Activated B cell treated with CpG ODN at 0.5 μM for 24 hours (primary cell): ENCODE measurements around the gene MVB12B. TPM values are rescaled to one million over a fixed set of nuclear protein-coding genes. Genes with fewer than 3 reads are reported as not detected.

ENCODE experiments used
- ATAC-seq: fragments of 200-7000 bp; cut with Tn5 transposase; one replicate; pipeline ENCODE4 v1.10.0; 2021; ENCODE audit warnings: low read depth, mild to moderate bottlenecking, moderate library complexity
- CTCF ChIA-PET: fragments of 350-600 bp; sonication (Branson Sonifier 250); formaldehyde crosslinking; loops from one replicate; lab custom pipeline; 2021; ENCODE audit warnings: antibody characterized with exemption; lab: Charles Lee
- POLR2A ChIA-PET: fragments of 350-600 bp; sonication (Branson Sonifier 250); formaldehyde crosslinking; loops from one replicate; lab custom pipeline; 2021; ENCODE audit warnings: antibody characterized with exemption; lab: Charles Lee
- DNase-seq: peaks from one replicate; pipeline ENCODE4 v3.0.0; 2022
- H3K27ac Mint-ChIP-seq: one replicate; pipeline ENCODE4 v1.8.0; 2020; ENCODE audit warnings: mixed read lengths
- H3K27me3 Mint-ChIP-seq: one replicate; pipeline ENCODE4 v1.8.0; 2021; ENCODE audit warnings: mixed read lengths
- H3K36me3 Mint-ChIP-seq: one replicate; pipeline ENCODE4 v1.8.0; 2021; ENCODE audit warnings: low read depth, mixed read lengths
- H3K4me1 Mint-ChIP-seq: one replicate; pipeline ENCODE4 v1.8.0; 2021; ENCODE audit warnings: mixed read lengths
- H3K4me3 Mint-ChIP-seq: one replicate; pipeline ENCODE4 v1.8.0; 2020; ENCODE audit warnings: mild to moderate bottlenecking, mixed read lengths
- H3K9me3 Mint-ChIP-seq: one replicate; pipeline ENCODE4 v1.8.0; 2020; ENCODE audit warnings: mixed read lengths
- CTCF ChIP-seq: fragments of 200-600 bp; IDR thresholded peaks from one replicate; pipeline ENCODE4 v1.8.0; 2022; ENCODE audit warnings: antibody characterized with exemption, mild to moderate bottlenecking
- intact Hi-C: fragments of 100-400 bp; cut with micrococcal nuclease; formaldehyde crosslinking; loops from one replicate; pipeline ENCODE4 v1.15.1; 2024
- total RNA-seq: library from RNA; stranded (reverse); gene quantifications from 2 replicates; pipeline ENCODE4 v1.2.3, GENCODE V29; 2022

The MVB12B gene
- total RNA-seq, 1 donor from 2014 or later, result 2.5 TPM

- no peak overlapping the region for H3K4me3 Mint-ChIP-seq
- TF ChIP-seq CTCF, result no peak
- peaks cover 6% of the 10 kb centered on the region for H3K27me3 Mint-ChIP-seq
- H3K27ac Mint-ChIP-seq, result no peak overlapping the region
- DNase-seq, result no peak
- ChIA-PET POLR2A (no interaction called here), CTCF (no interaction called here)
- intact Hi-C loops, result no loop called here
- H3K4me1 Mint-ChIP-seq, result peaks cover 15% of the 10 kb centered on the region
- H3K36me3 Mint-ChIP-seq, result no peaks in the 10 kb centered on the region
- H3K9me3 Mint-ChIP-seq, result no peaks in the 10 kb centered on the region
- ATAC-seq, result no peak
Measured at GRCh38 chr9:126430124-126430523, 103.5 kb downstream of the MVB12B start.

GRCh38 chr9:126431077-126431742 is 104.6 kb downstream of the MVB12B start:
- TF ChIP-seq CTCF, result no peak
- Mint-ChIP-seq H3K4me1 (peaks cover 15% of the 10 kb centered on the region), H3K27me3 (peaks cover 6% of the 10 kb centered on the region), H3K4me3 (no peak overlapping the region), H3K9me3 (no peaks in the 10 kb centered on the region), H3K27ac (no peak overlapping the region), H3K36me3 (no peaks in the 10 kb centered on the region)
- ATAC-seq (no peak), DNase-seq (no peak)
- intact Hi-C loops, result no loop called here
- POLR2A ChIA-PET, result no interaction called here
- CTCF ChIA-PET, result no interaction called here

GRCh38 chr9:126432659-126433058 is 106.0 kb downstream of the MVB12B start:
- peaks cover 2% of the 10 kb centered on the region for H3K27me3 Mint-ChIP-seq
- ChIA-PET CTCF (no interaction called here), POLR2A (interaction anchor here (0.5 kb wide), 1 partner anchor 112 kb away, joined by 7 read pairs; no protein-coding TSS in a partner anchor)
- ATAC-seq (no peak), DNase-seq (no peak)
- TF ChIP-seq CTCF, result no peak
- H3K4me3 Mint-ChIP-seq, result no peak overlapping the region
- intact Hi-C loops, result no loop called here
- no peaks in the 10 kb centered on the region for H3K36me3 Mint-ChIP-seq
- no peaks in the 10 kb centered on the region for H3K9me3 Mint-ChIP-seq
- H3K27ac Mint-ChIP-seq, result no peak overlapping the region
- peaks cover 15% of the 10 kb centered on the region for H3K4me1 Mint-ChIP-seq

GRCh38 chr9:126435105-126435504 is 108.5 kb downstream of the MVB12B start:
- DNase-seq (no peak), ATAC-seq (no peak)
- Mint-ChIP-seq H3K4me1 (peaks cover 7% of the 10 kb centered on the region), H3K36me3 (no peaks in the 10 kb centered on the region), H3K27me3 (peaks cover under 1% of the 10 kb centered on the region), H3K9me3 (no peaks in the 10 kb centered on the region), H3K27ac (no peak overlapping the region), H3K4me3 (no peak overlapping the region)
- intact Hi-C loops, result no loop called here
- ChIA-PET POLR2A (interaction anchor here (0.6 kb wide), 1 partner anchor 1320 kb away, joined by 5 read pairs; no protein-coding TSS in a partner anchor), CTCF (no interaction called here)
- no peak for TF ChIP-seq CTCF

- Mint-ChIP-seq H3K4me3 (no peak overlapping the region), H3K27ac (peak overlapping the region; percentile 2), H3K36me3 (no peaks in the 10 kb centered on the region), H3K9me3 (no peaks in the 10 kb centered on the region), H3K27me3 (no peaks in the 10 kb centered on the region), H3K4me1 (peaks cover 7% of the 10 kb centered on the region)
- ATAC-seq (no peak), DNase-seq (no peak)
- CTCF ChIA-PET, result no interaction called here
- POLR2A ChIA-PET, result interaction anchor here (0.7 kb wide), 1 partner anchor 1187 kb away, joined by 4 read pairs; no protein-coding TSS in a partner anchor
- no peak for TF ChIP-seq CTCF
- intact Hi-C loops, result no loop called here
Measured at GRCh38 chr9:126435626-126436025, 109.0 kb downstream of the MVB12B start.
